Measurements from ENCODE around the gene CPXCR1.
"Not testable (repeated sequence)": the region's sequence is repeated elsewhere in the genome, so short reads cannot be mapped to it uniquely, and the experiment has no call there.

The CPXCR1 gene

DNA sequence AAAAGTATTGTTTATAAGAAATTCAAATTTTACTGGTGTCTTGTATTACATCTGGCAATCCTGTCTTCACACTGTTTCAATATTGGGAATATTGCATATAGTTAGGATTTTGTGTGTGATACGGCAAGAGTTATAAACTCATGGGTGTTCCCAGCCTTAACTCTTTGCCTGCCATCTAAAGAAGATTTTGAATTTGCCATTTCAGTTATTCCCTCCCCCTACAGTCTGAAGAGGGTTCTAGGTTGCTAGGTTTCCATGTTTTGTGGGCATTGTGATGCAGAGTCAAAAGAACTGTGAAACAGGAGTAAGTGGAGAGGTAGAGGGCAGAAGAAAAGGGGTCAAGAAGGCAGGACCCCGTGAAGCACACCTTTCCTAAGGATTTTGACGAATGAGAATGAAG, at the start of gene CPXCR1:
TSS of gene CPXCR1 (plus strand) at position 301 of the 400 bp plus-strand sequence. CDS start 6,190 bp downstream, outside the sequence.
- DNase-seq (ENCODE audit: low read depth), result no peak

DNA sequence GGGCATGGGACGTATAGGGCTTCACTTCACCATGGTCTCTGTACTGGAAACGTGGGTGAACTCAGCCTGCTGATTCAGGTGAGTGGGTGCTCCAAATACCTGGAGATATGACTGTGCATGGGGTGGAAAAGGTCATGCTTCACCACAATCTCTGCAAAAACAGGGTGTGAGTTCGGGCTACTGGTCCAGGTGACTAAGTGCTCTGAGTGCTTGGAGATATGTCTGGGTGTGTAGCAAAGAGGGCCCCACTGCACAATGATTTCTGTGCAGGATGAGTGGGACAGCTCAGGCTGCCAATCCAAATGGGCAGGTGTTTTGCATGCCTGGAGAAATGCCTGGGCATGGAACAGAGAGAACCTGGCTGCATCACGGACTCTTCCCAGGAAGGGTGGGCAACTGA, 11.2 kb upstream of the CPXCR1 start:
- DNase-seq (ENCODE audit: low read depth), result no peak

DNA sequence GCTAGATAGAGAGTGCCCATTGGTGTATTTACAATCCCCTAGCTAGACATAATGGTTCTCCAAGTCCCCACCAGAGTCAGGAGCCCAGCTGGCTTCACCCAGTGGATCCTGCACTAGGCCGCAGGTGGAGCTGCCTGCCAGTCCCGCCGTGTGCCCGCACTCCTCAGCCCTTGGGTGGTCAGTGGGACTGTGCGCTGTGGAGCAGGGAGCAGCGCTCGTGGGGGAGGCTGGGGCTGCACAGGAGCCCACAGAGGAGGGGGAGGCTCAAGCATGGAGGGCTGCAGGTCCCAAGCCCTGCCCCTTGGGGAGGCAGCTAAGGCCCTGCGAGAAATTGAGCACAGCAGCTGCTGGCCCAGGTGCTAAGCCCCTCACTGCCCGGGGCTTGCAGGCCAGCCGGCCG, 810 bp upstream of the CPXCR1 start:
- DNase-seq (ENCODE audit: low read depth), result not testable (repeated sequence)

DNA sequence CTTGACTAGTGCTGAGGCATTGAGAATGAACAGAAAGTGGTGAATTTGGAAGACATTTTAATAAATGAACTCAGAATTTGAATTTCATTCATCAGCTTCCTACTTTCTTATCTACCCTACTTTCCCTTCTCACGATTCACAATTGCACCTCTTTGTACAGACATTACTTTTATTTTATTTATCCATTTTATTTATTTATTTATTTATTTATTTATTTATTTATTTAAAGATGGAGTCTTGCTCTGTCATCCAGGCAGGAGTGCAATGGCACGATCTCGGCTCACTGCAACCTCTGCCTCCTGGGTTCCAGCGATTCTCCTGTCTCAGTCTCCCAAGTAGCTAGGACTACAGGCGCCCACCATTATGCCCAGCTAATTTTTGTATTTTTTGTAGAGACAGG, 5.3 kb downstream of the CPXCR1 start:
- not testable (repeated sequence) for DNase-seq (ENCODE audit: low read depth)

DNA sequence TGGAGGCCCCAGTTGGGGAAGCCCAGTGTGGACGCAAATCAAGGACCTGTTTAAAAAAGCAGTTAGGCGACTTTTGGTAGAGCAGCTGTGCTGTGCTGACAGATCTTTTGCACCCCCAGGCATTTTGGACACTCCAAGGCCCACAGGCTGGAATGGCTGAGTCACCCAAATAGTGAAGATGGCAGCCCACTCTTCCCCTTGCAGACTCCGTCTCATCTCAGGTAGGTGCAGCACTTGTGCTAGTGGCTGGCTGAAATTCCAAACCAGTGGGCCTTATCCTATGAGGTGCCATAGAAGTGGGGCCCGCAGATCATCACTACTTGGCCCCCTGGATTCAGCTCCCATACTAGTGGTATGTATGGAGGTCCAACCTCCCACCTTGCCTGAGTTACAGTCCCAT, 42.8 kb downstream of the CPXCR1 start:
- no peak for DNase-seq (ENCODE audit: low read depth)

All from stimulated activated CD8-positive, alpha-beta memory T cell treated with anti-CD3 and anti-CD28 coated beads, Interleukin-12 subunit alpha, Interleukin-12 subunit beta, amount 100 ng/mL, for 1 hour (primary cell).